KMS-11 (cell line): ENCODE data around the gene MNAT1.

Source experiments
- H2AFZ ChIP-seq: fragments of 200-600 bp; sonication (generic); 2 replicates; pipeline ENCODE4 v1.6.1; 2016; ENCODE audit warnings: antibody characterized with exemption, mixed run types, low read depth
- H3K27ac ChIP-seq: fragments of 200-600 bp; sonication (generic); 2 replicates; pipeline ENCODE4 v1.6.1; 2016; ENCODE audit warnings: mild to moderate bottlenecking, mixed run types
- H3K27me3 ChIP-seq: fragments of 200-600 bp; sonication (generic); 2 replicates; pipeline ENCODE4 v1.6.1; 2017; ENCODE audit warnings: mild to moderate bottlenecking, low read depth, mixed run types, moderate library complexity; ENCODE audit not compliant: insufficient read depth
- H3K36me3 ChIP-seq: fragments of 200-600 bp; sonication (generic); 2 replicates; pipeline ENCODE4 v1.6.1; 2017; ENCODE audit warnings: mild to moderate bottlenecking, mixed run types; ENCODE audit not compliant: insufficient read depth
- H3K4me1 ChIP-seq: fragments of 200-600 bp; sonication (generic); 2 replicates; pipeline ENCODE4 v1.6.1; 2016; ENCODE audit warnings: mild to moderate bottlenecking, low read depth, mixed run types; ENCODE audit not compliant: poor library complexity, severe bottlenecking
- H3K4me2 ChIP-seq: fragments of 200-600 bp; sonication (generic); 2 replicates; pipeline ENCODE4 v1.7.0; 2016; ENCODE audit warnings: mild to moderate bottlenecking, mixed run types
- H3K4me3 ChIP-seq: fragments of 200-600 bp; sonication (generic); IDR thresholded peaks from 2 replicates; pipeline ENCODE4 v1.6.1; 2017; ENCODE audit warnings: low read depth, low read length, mixed read lengths; ENCODE audit not compliant: insufficient read depth
- H3K79me2 ChIP-seq: fragments of 200-600 bp; sonication (generic); 2 replicates; pipeline ENCODE4 v1.6.1; 2016; ENCODE audit warnings: low read depth, mixed run types; ENCODE audit not compliant: insufficient read depth
- H3K9ac ChIP-seq: fragments of 200-600 bp; sonication (generic); 2 replicates; pipeline ENCODE4 v1.6.1; 2016; ENCODE audit warnings: mild to moderate bottlenecking, mixed run types
- H4K20me1 ChIP-seq: fragments of 200-600 bp; sonication (generic); 2 replicates; pipeline ENCODE4 v1.6.1; 2016; ENCODE audit warnings: mild to moderate bottlenecking, mixed run types; ENCODE audit not compliant: insufficient read depth
- CTCF ChIP-seq: fragments of 200-600 bp; sonication (generic); conservative IDR thresholded peaks from 2 replicates; pipeline ENCODE4 v1.6.1; 2017; ENCODE audit warnings: low read depth, mild to moderate bottlenecking, antibody characterized with exemption, low read length, moderate library complexity, mixed read lengths

MNAT1 gene

GRCh38 chr14:60807971-60808370 is 73.4 kb downstream of the MNAT1 start:
- Histone ChIP-seq H2AFZ (no peak overlapping the region), H3K9ac (no peak overlapping the region), H3K4me1 (no peaks in the 10 kb centered on the region), H3K27ac (no peak overlapping the region), H3K36me3 (no peaks in the 10 kb centered on the region), H3K79me2 (no peaks in the 10 kb centered on the region), H3K27me3 (no peaks in the 10 kb centered on the region), H3K4me2 (no peak overlapping the region), H3K4me3 (no peak overlapping the region), H4K20me1 (no peaks in the 10 kb centered on the region)
- TF ChIP-seq CTCF: no peak

- TF ChIP-seq CTCF: no peak
- Histone ChIP-seq H3K79me2 (no peaks in the 10 kb centered on the region), H4K20me1 (no peaks in the 10 kb centered on the region), H3K9ac (no peak overlapping the region), H3K36me3 (no peaks in the 10 kb centered on the region), H2AFZ (no peak overlapping the region), H3K4me2 (no peak overlapping the region), H3K27me3 (no peaks in the 10 kb centered on the region), H3K4me1 (peaks cover 22% of the 10 kb centered on the region), H3K4me3 (no peak overlapping the region), H3K27ac (no peak overlapping the region)
Observed at GRCh38 chr14:60812987-60813386, 78.4 kb downstream of the MNAT1 start.

GRCh38 chr14:60815371-60815770 is 80.8 kb downstream of the MNAT1 start:
- Histone ChIP-seq H3K9ac (no peak overlapping the region), H3K79me2 (no peaks in the 10 kb centered on the region), H3K4me2 (peak overlapping the region; percentile 13; the same call in 1 of the 2 replicates), H2AFZ (no peak overlapping the region), H3K4me3 (no peak overlapping the region), H3K27me3 (no peaks in the 10 kb centered on the region), H3K27ac (peak overlapping the region; percentile 22; the same call in 1 of the 2 replicates), H4K20me1 (no peaks in the 10 kb centered on the region), H3K4me1 (peaks cover 22% of the 10 kb centered on the region), H3K36me3 (no peaks in the 10 kb centered on the region)
- no peak for TF ChIP-seq CTCF

DNA sequence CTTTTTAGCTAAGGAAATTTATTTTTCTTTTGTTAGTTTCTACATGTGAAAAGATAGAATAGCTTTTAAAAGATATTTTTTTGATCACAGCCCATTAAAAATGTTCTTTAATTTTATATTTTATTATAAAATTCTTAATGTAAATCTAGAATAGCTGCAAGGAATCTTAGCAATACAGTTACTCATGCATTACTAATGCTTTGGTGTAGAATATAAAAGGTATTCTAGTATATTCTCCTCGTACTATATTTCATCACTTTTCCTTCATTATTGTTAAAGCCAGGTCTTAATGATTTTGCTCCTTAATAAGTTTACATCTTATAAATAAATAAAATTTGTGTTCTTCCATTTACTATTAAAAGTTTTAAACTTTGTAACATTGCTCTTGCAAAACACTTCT is 82.6 kb downstream of the MNAT1 start:
- no peak for TF ChIP-seq CTCF
- Histone ChIP-seq H3K27me3 (no peaks in the 10 kb centered on the region), H2AFZ (no peak overlapping the region), H3K79me2 (no peaks in the 10 kb centered on the region), H3K9ac (no peak overlapping the region), H3K4me3 (no peak overlapping the region), H3K27ac (no peak overlapping the region), H4K20me1 (no peaks in the 10 kb centered on the region), H3K4me1 (peaks cover 22% of the 10 kb centered on the region), H3K36me3 (no peaks in the 10 kb centered on the region), H3K4me2 (no peak overlapping the region)

GRCh38 chr14:60819575-60819974 is 85.0 kb downstream of the MNAT1 start:
- Histone ChIP-seq H2AFZ (no peak overlapping the region), H3K27me3 (no peaks in the 10 kb centered on the region), H3K27ac (no peak overlapping the region), H4K20me1 (no peaks in the 10 kb centered on the region), H3K36me3 (no peaks in the 10 kb centered on the region), H3K79me2 (no peaks in the 10 kb centered on the region), H3K4me3 (no peak overlapping the region), H3K4me2 (no peak overlapping the region), H3K4me1 (peaks cover 22% of the 10 kb centered on the region), H3K9ac (no peak overlapping the region)
- no peak for TF ChIP-seq CTCF
